AG04450 (cell line): ENCODE data around the gene KCNMA1. TPM values are rescaled to one million over a fixed set of nuclear protein-coding genes. Genes with fewer than 3 reads are reported as not detected.

Source experiments
- CTCF ChIA-PET: fragments of 300-600, 350-600 bp; formaldehyde crosslinking; extraction: SDS; loops from one replicate; lab custom pipeline; 2022; ENCODE audit warnings: antibody characterized with exemption, inconsistent platforms; lab: Charles Lee
- POLR2A ChIA-PET: fragments of 350-600 bp; formaldehyde crosslinking; extraction: SDS; loops from one replicate; lab custom pipeline; 2021; ENCODE audit warnings: antibody characterized with exemption, inconsistent platforms; lab: Yijun Ruan, JAX
- DNase-seq: peaks from one replicate; pipeline ENCODE4 v3.0.0-alpha.2; 2011; ENCODE audit warnings: low read depth, low spot score
- H3K27ac ChIP-seq: one replicate; pipeline ENCODE4 v1.5.1; 2012; ENCODE audit warnings: low read depth, low read length, control low read depth
- H3K27me3 ChIP-seq: one replicate; pipeline ENCODE4 v1.6.0; 2012; ENCODE audit warnings: low read length; ENCODE audit not compliant: control insufficient read depth, insufficient read depth
- H3K4me3 ChIP-seq: 2 replicates; pipeline ENCODE4 v1.5.1; 2011; ENCODE audit warnings: mild to moderate bottlenecking, low read depth, low read length, control low read depth
- H3K9me3 ChIP-seq: 2 replicates; pipeline ENCODE4 v1.5.1; 2012; ENCODE audit warnings: low read length; ENCODE audit not compliant: control insufficient read depth, insufficient read depth
- CTCF ChIP-seq: IDR thresholded peaks from 2 replicates; pipeline ENCODE4 v1.5.1; 2011; ENCODE audit warnings: low read depth, low read length, control low read depth, inconsistent platforms
- polyA plus RNA-seq: library from polyadenylated mRNA; depleted of rRNA; stranded (reverse); fragments of >200 nt; gene quantifications from 2 replicates; pipeline ENCODE4 v1.2.3, GENCODE V29; 2011

Gene KCNMA1
- polyA plus RNA-seq, 1 experiment = 58.8 TPM

GRCh38 chr10:77604063-77604462 is 33.5 kb downstream of the KCNMA1 start:
- no peaks in the 10 kb centered on the region for H3K27me3 ChIP-seq
- no peak for TF ChIP-seq CTCF

GRCh38 chr10:77603534-77603927 is 34.1 kb downstream of the KCNMA1 start:
- H3K27ac ChIP-seq = no peak overlapping the region
- no peaks in the 10 kb centered on the region for H3K27me3 ChIP-seq
- H3K9me3 ChIP-seq = no peaks in the 10 kb centered on the region
- H3K4me3 ChIP-seq = no peak overlapping the region
- ChIA-PET POLR2A (interaction anchor here (0.5 to 1.9 kb wide), 4 partner anchors 16 to 415 kb away, joined by 3 to 10 read pairs (median 8); no protein-coding TSS in a partner anchor), CTCF (interaction anchor here (1.2 to 1.3 kb wide), 3 partner anchors 175 to 438 kb away, joined by 3 to 6 read pairs (median 4); no protein-coding TSS in a partner anchor)
- no peak for DNase-seq
- no peak for TF ChIP-seq CTCF

More at GRCh38 chr10:77604063-77604462, 33.5 kb downstream of the KCNMA1 start:
- Histone ChIP-seq H3K27ac (no peak overlapping the region), H3K4me3 (no peak overlapping the region), H3K9me3 (no peaks in the 10 kb centered on the region)
- CTCF ChIA-PET = interaction anchor here (1.3 kb wide), 1 partner anchor 175 kb away, joined by 3 read pairs; no protein-coding TSS in a partner anchor
- POLR2A ChIA-PET = interaction anchor here (0.9 kb wide), 1 partner anchor 73 kb away, joined by 3 read pairs; no protein-coding TSS in a partner anchor
- DNase-seq = no peak

GRCh38 chr10:77602913-77603533 is 34.6 kb downstream of the KCNMA1 start:
- H3K27ac ChIP-seq = peak overlapping the region; percentile 12
- CTCF ChIA-PET = interaction anchor here (0.7 to 1.3 kb wide), 5 partner anchors 10 to 437 kb away, joined by 3 to 6 read pairs (median 3); no protein-coding TSS in a partner anchor
- no peaks in the 10 kb centered on the region for H3K9me3 ChIP-seq
- DNase-seq = no peak
- H3K27me3 ChIP-seq = no peaks in the 10 kb centered on the region
- POLR2A ChIA-PET = interaction anchor here (0.5 to 1.9 kb wide), 6 partner anchors 16 to 414 kb away, joined by 3 to 10 read pairs (median 7); no protein-coding TSS in a partner anchor
- H3K4me3 ChIP-seq = 0 out of 2 replicates have a peak overlapping the region, but pooled peaks have one; percentile 1
- TF ChIP-seq CTCF = no peak

GRCh38 chr10:77602231-77602912 is 35.2 kb downstream of the KCNMA1 start:
- H3K9me3 ChIP-seq = no peaks in the 10 kb centered on the region
- CTCF ChIA-PET = interaction anchor here (0.7 to 1.3 kb wide), 5 partner anchors 9 to 437 kb away, joined by 3 to 6 read pairs (median 3); no protein-coding TSS in a partner anchor
- DNase-seq = peak; percentile 69
- TF ChIP-seq CTCF = peak; percentile 51
- no peaks in the 10 kb centered on the region for H3K27me3 ChIP-seq
- H3K4me3 ChIP-seq = peak overlapping the region; percentile 13; the same call in 1 of the 2 replicates
- POLR2A ChIA-PET = interaction anchor here (1.0 to 1.9 kb wide), 3 partner anchors 15 to 97 kb away, joined by 5 to 10 read pairs (median 7); no protein-coding TSS in a partner anchor
- H3K27ac ChIP-seq = peak overlapping the region; percentile 12
